Fibroblast of skin of back (primary cell): ENCODE measurements around the gene SOCS7.

ENCODE experiments used
- DNase-seq: peaks from one replicate; pipeline ENCODE4 v3.0.0-alpha.2; 2013

SOCS7 gene

GRCh38 chr17:38338535-38338934 is 13.1 kb upstream of the SOCS7 start:
- no peak for DNase-seq

GRCh38 chr17:38339891-38340290 is 11.8 kb upstream of the SOCS7 start:
- peak; percentile 29 for DNase-seq

- peak; percentile 30 for DNase-seq
Observed at GRCh38 chr17:38341035-38341721, 10.5 kb upstream of the SOCS7 start.

- DNase-seq = no peak
Observed at GRCh38 chr17:38342886-38343607, 8.6 kb upstream of the SOCS7 start.

- no peak for DNase-seq
Observed at GRCh38 chr17:38343608-38344419, 7.8 kb upstream of the SOCS7 start, which contains the start of gene GPR179. Gene GPR179, minus strand, starts transcription at chr17:38343956. Its CDS starts 167 bp downstream, at chr17:38343789.

- no peak for DNase-seq
Observed at GRCh38 chr17:38344420-38344745, 7.3 kb upstream of the SOCS7 start.

GRCh38 chr17:38345743-38346142 is 5.9 kb upstream of the SOCS7 start:
- DNase-seq = no peak

GRCh38 chr17:38349097-38349730 is 2.4 kb upstream of the SOCS7 start:
- peak; percentile 79 for DNase-seq

- no peak for DNase-seq
Observed at GRCh38 chr17:38350035-38350434, 1.6 kb upstream of the SOCS7 start.

GRCh38 chr17:38352245-38353085 is 821 bp downstream of the SOCS7 start:
- peak; percentile 24 for DNase-seq

GRCh38 chr17:38353086-38353604 is 1.5 kb downstream of the SOCS7 start:
- DNase-seq = no peak

- no peak for DNase-seq
Observed at GRCh38 chr17:38353668-38354067, 2.0 kb downstream of the SOCS7 start.

GRCh38 chr17:38354466-38354865 is 2.8 kb downstream of the SOCS7 start:
- DNase-seq = no peak

GRCh38 chr17:38355251-38355650 is 3.6 kb downstream of the SOCS7 start:
- no peak for DNase-seq

GRCh38 chr17:38357486-38358123 is 6.0 kb downstream of the SOCS7 start:
- no peak for DNase-seq

- no peak for DNase-seq
Observed at GRCh38 chr17:38358586-38359513, 7.2 kb downstream of the SOCS7 start.

- peak; percentile 41 for DNase-seq
Observed at GRCh38 chr17:38361694-38362465, 10.2 kb downstream of the SOCS7 start.

- DNase-seq = no peak
Observed at GRCh38 chr17:38363016-38363415, 11.4 kb downstream of the SOCS7 start.

- no peak for DNase-seq
Observed at GRCh38 chr17:38364741-38365140, 13.1 kb downstream of the SOCS7 start.
